Measurements from ENCODE around the gene TMC7.

GRCh38 chr16:19068237-19068815 is 84.6 kb downstream of the TMC7 start:
- TF ChIP-seq, protein P1, sequence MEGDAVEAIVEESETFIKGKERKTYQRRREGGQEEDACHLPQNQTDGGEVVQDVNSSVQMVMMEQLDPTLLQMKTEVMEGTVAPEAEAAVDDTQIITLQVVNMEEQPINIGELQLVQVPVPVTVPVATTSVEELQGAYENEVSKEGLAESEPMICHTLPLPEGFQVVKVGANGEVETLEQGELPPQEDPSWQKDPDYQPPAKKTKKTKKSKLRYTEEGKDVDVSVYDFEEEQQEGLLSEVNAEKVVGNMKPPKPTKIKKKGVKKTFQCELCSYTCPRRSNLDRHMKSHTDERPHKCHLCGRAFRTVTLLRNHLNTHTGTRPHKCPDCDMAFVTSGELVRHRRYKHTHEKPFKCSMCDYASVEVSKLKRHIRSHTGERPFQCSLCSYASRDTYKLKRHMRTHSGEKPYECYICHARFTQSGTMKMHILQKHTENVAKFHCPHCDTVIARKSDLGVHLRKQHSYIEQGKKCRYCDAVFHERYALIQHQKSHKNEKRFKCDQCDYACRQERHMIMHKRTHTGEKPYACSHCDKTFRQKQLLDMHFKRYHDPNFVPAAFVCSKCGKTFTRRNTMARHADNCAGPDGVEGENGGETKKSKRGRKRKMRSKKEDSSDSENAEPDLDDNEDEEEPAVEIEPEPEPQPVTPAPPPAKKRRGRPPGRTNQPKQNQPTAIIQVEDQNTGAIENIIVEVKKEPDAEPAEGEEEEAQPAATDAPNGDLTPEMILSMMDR (IDR thresholded peaks at IDR 0.05), result no peak
- TF ChIP-seq POLR2A (IDR thresholded peaks at IDR 0.05), result no peak
- no peak for TF ChIP-seq POLR2AphosphoS5 (IDR thresholded peaks at IDR 0.05)

Measured in prostate gland (tissue), 2 donors.